AG09309 (cell line): Measurements from ENCODE around the gene RFTN2.
"Not testable (repeated sequence)": the region's sequence is repeated elsewhere in the genome, so short reads cannot be mapped to it uniquely, and the experiment has no call there.

Experiments
- DNase-seq: peaks from one replicate; pipeline ENCODE4 v3.0.0-alpha.2; 2010; ENCODE audit warnings: low read depth
- H3K4me3 ChIP-seq: 2 replicates; pipeline ENCODE4 v1.5.1; 2011; ENCODE audit warnings: mild to moderate bottlenecking, low read depth, low read length, moderate library complexity; ENCODE audit not compliant: control insufficient read depth
- CTCF ChIP-seq: IDR thresholded peaks from 2 replicates; pipeline ENCODE4 v1.5.1; 2011; ENCODE audit warnings: mild to moderate bottlenecking, low read depth, low read length, inconsistent platforms; ENCODE audit not compliant: insufficient read depth, control insufficient read depth; ENCODE audit errors: missing control alignments

RFTN2 gene

DNA sequence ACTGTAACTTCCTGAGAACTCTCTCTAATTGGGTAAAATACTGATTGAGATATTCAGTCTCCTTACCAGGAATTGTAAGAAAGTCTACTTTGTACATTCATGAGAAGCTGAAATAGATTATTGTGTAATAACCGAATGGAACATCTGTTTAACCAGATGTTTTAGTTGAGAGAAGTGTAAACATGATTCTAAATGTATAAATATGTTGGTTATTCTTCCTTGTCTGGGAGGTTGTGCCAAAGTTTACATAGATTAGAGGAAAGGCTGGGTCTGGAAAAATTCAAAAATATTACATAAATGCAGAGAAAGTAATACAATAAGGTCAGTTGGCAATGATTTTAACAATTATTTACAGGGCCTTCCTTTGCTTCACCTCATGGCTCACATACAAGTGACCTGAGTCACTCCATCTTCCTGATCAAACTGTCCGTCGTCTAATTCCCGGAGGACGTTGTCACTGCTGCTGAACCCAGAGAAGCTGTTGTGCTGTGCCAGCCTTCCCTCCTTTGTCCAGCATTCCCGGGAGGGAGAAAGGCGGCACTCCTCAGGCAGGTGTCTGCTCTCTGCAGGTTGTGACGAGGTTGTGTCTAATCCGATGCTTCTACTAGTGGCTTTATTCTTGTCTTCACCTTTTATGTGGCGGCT lies 103.6 kb downstream of the RFTN2 start:
- H3K4me3 ChIP-seq: no peak overlapping the region
- no peak for DNase-seq
- TF ChIP-seq CTCF: no peak

DNA sequence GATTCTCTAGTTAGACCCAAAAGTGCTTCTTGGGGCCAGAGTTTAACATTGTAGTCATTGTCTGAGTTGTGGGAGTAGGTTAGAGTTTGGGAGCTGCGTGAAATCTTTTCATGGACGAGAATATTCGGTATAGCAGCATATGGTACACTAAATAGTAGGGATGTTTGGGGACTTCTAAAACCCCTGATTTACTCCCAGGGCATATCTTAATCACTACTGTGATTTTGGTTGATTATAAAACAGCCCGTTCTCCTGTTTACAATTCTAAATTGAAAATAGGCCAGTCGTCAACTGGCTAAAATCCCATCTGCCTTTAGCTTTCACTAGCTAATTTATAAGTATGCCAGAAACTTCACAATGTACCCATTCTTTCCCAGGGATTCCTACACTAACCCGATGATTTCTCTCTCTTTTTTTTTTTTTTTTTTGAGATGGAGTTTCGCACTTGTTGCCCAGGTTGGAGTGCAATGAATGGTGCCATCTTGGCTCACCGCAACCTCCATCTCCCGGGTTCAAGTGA lies 115.2 kb downstream of the RFTN2 start:
- DNase-seq: no peak
- TF ChIP-seq CTCF: no peak

GRCh38 chr2:197559681-197560080 lies 115.7 kb downstream of the RFTN2 start:
- H3K4me3 ChIP-seq: no peak overlapping the region
- DNase-seq: no peak
- TF ChIP-seq CTCF: no peak

More for the DNA sequence above, 115.2 kb downstream of the RFTN2 start:
- no peak overlapping the region for H3K4me3 ChIP-seq

DNA sequence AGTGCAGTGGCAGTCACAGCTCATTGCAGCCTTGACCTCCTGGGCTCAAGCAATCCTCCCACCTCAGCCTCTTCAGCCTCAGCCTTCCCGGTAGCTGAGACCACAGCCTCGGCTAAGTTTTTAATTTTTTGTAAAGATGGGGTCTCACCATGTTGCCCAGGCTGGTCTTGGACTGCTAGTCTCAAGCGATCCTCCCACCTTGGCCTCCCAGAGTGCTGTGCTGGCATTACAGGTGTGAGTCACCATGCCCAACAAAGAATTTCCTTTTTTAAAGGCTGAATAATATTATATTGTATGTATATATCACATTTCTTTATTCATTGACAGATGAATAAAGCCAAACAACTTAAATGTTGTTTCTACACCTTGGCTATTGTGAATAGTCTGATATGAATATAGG lies 117.0 kb downstream of the RFTN2 start:
- TF ChIP-seq CTCF: no peak
- no peak overlapping the region for H3K4me3 ChIP-seq
- no peak for DNase-seq

DNA sequence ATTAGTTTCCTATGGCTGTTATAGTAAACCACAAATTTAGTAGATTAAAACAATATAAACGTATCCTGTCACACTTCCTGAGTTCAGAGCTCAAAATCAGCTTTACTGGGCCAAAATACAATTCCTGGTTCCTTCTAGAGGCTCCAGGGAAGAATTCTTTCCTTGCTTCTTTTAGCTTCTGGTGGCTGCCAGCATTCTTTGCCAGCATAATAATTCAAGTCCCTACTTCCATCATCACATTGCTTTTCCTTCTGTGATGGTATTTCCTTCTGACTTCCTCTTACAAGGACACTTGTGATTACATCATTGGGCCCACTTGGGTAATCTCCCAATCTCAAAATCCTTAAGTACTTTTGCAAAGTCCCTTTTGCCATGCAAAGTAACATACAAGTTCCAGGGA lies 118.9 kb downstream of the RFTN2 start:
- TF ChIP-seq CTCF: no peak
- no peak for DNase-seq
- H3K4me3 ChIP-seq: no peak overlapping the region

GRCh38 chr2:197555467-197555866 lies 119.9 kb downstream of the RFTN2 start:
- TF ChIP-seq CTCF: no peak
- no peak overlapping the region for H3K4me3 ChIP-seq
- no peak for DNase-seq

DNA sequence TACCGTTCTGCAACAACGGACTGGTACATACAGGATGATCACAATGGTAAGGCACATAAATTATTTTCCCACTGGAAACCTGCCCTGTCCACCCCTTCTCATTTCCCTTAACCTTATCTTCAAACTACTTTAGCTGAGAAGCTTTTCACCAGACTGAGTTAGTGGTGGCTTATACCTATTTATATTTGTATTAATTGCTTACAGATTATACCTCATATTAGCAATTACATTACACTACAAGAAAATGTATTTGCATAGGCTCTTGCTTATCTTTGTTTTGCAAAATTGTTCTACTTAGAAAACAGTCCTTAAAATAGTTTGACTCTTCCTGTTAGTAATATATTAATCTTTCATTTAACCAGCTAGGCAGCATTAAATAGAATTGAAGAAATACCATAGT lies 124.1 kb downstream of the RFTN2 start:
- DNase-seq, H3K4me3 ChIP-seq: not testable (repeated sequence)
